Measurements from ENCODE around the gene ABCA4.
"Not testable (repeated sequence)": the region's sequence is repeated elsewhere in the genome, so short reads cannot be mapped to it uniquely, and the experiment has no call there.

ABCA4 gene

GRCh38 chr1:93958726-93959100 is 162.2 kb downstream of the ABCA4 start:
- no peak overlapping the region for H3K27ac Mint-ChIP-seq
- H3K27me3 Mint-ChIP-seq, result peaks cover 4% of the 10 kb centered on the region
- H3K36me3 Mint-ChIP-seq, result peaks cover 24% of the 10 kb centered on the region
- H3K9me3 Mint-ChIP-seq (ENCODE audit: low read depth), result peaks cover 26% of the 10 kb centered on the region
- H3K4me1 Mint-ChIP-seq (ENCODE audit: low read depth), result no peaks in the 10 kb centered on the region
- no peak overlapping the region for H3K4me3 Mint-ChIP-seq

GRCh38 chr1:93958032-93958725 is 162.8 kb downstream of the ABCA4 start:
- H3K27me3 Mint-ChIP-seq, result peaks cover 4% of the 10 kb centered on the region
- no peak overlapping the region for H3K4me3 Mint-ChIP-seq
- peaks cover 27% of the 10 kb centered on the region for H3K9me3 Mint-ChIP-seq (ENCODE audit: low read depth)
- no peaks in the 10 kb centered on the region for H3K4me1 Mint-ChIP-seq (ENCODE audit: low read depth)
- H3K27ac Mint-ChIP-seq, result no peak overlapping the region
- H3K36me3 Mint-ChIP-seq, result peaks cover 24% of the 10 kb centered on the region

GRCh38 chr1:93955765-93956164 is 165.2 kb downstream of the ABCA4 start:
- Mint-ChIP-seq H3K4me3 (no peak overlapping the region), H3K4me1 (ENCODE audit: low read depth) (no peaks in the 10 kb centered on the region), H3K9me3 (ENCODE audit: low read depth) (peaks cover 45% of the 10 kb centered on the region), H3K36me3 (peaks cover 24% of the 10 kb centered on the region), H3K27ac (no peak overlapping the region), H3K27me3 (peaks cover 4% of the 10 kb centered on the region)

GRCh38 chr1:93947002-93947686 is 173.8 kb downstream of the ABCA4 start:
- peaks cover 11% of the 10 kb centered on the region for H3K36me3 Mint-ChIP-seq
- peaks cover 13% of the 10 kb centered on the region for H3K9me3 Mint-ChIP-seq (ENCODE audit: low read depth)
- H3K27ac Mint-ChIP-seq; H3K27me3 Mint-ChIP-seq; H3K4me1 Mint-ChIP-seq (ENCODE audit: low read depth); H3K4me3 Mint-ChIP-seq: not testable (repeated sequence)
